Skeletal muscle cell (primary cell): ENCODE data around the gene CNR2.
A peak's percentile ranks its signal among the peaks of the same experiment; 100 is the strongest.
"Not testable (repeated sequence)": the region's sequence is repeated elsewhere in the genome, so short reads cannot be mapped to it uniquely, and the experiment has no call there.

Experiments used
- DNase-seq: peaks from one replicate; pipeline ENCODE4 v3.0.0-alpha.2; 2010; ENCODE audit warnings: low read depth
- H3K4me3 ChIP-seq: 2 replicates; pipeline ENCODE4 v1.5.1; 2011; ENCODE audit warnings: low read depth, mild to moderate bottlenecking, control low read depth, low read length, moderate library complexity

The CNR2 gene

GRCh38 chr1:23922321-23922943 lies 9.3 kb upstream of the CNR2 start:
- no peak overlapping the region for H3K4me3 ChIP-seq
- no peak for DNase-seq

- no peak overlapping the region for H3K4me3 ChIP-seq
- peak; percentile 17 for DNase-seq
Observed at GRCh38 chr1:23916209-23917131, 3.3 kb upstream of the CNR2 start.

GRCh38 chr1:23915466-23915865 lies 2.3 kb upstream of the CNR2 start:
- DNase-seq, result no peak
- no peak overlapping the region for H3K4me3 ChIP-seq

GRCh38 chr1:23914921-23915320 lies 1.8 kb upstream of the CNR2 start:
- DNase-seq, result no peak
- H3K4me3 ChIP-seq, result no peak overlapping the region

GRCh38 chr1:23911921-23912320 lies 1.2 kb downstream of the CNR2 start:
- DNase-seq, result no peak
- no peak overlapping the region for H3K4me3 ChIP-seq

- DNase-seq, result no peak
- no peak overlapping the region for H3K4me3 ChIP-seq
Observed at GRCh38 chr1:23910553-23911246, 2.5 kb downstream of the CNR2 start.

- no peak for DNase-seq
- no peak overlapping the region for H3K4me3 ChIP-seq
Observed at GRCh38 chr1:23910144-23910543, 3.0 kb downstream of the CNR2 start.

- H3K4me3 ChIP-seq, result no peak overlapping the region
- no peak for DNase-seq
Observed at GRCh38 chr1:23909412-23909811, 3.8 kb downstream of the CNR2 start.

- no peak for DNase-seq
Observed at GRCh38 chr1:23908453-23909341, 4.5 kb downstream of the CNR2 start.

GRCh38 chr1:23906731-23907130 lies 6.4 kb downstream of the CNR2 start:
- no peak for DNase-seq
- H3K4me3 ChIP-seq, result no peak overlapping the region

More at GRCh38 chr1:23908453-23909341, 4.5 kb downstream of the CNR2 start:
- no peak overlapping the region for H3K4me3 ChIP-seq

GRCh38 chr1:23905461-23906025 lies 7.6 kb downstream of the CNR2 start:
- no peak overlapping the region for H3K4me3 ChIP-seq
- no peak for DNase-seq

GRCh38 chr1:23904748-23905357 lies 8.3 kb downstream of the CNR2 start:
- no peak for DNase-seq
- no peak overlapping the region for H3K4me3 ChIP-seq

GRCh38 chr1:23903754-23904153 lies 9.4 kb downstream of the CNR2 start:
- no peak overlapping the region for H3K4me3 ChIP-seq
- no peak for DNase-seq

- no peak for DNase-seq
- H3K4me3 ChIP-seq, result peak overlapping the region; percentile 27
Observed at GRCh38 chr1:23902321-23903278, 10.6 kb downstream of the CNR2 start.

- H3K4me3 ChIP-seq, DNase-seq: not testable (repeated sequence)
Observed at GRCh38 chr1:23900017-23900416, 13.1 kb downstream of the CNR2 start.

GRCh38 chr1:23899070-23899469 lies 14.1 kb downstream of the CNR2 start:
- no peak for DNase-seq
- H3K4me3 ChIP-seq, result no peak overlapping the region

- no peak overlapping the region for H3K4me3 ChIP-seq
- DNase-seq, result no peak
Observed at GRCh38 chr1:23897083-23897482, 16.1 kb downstream of the CNR2 start.

GRCh38 chr1:23896491-23896890 lies 16.7 kb downstream of the CNR2 start:
- H3K4me3 ChIP-seq, result no peak overlapping the region
- no peak for DNase-seq
